Loucy (cell line): ENCODE results near the gene FAM24B.
"Not testable (repeated sequence)": the region's sequence is repeated elsewhere in the genome, so short reads cannot be mapped to it uniquely, and the experiment has no call there.

Experiments used
- H2AFZ ChIP-seq: fragments of 200-600 bp; sonication (generic); 2 replicates; pipeline ENCODE4 v1.6.0; 2016; ENCODE audit warnings: antibody characterized with exemption, mild to moderate bottlenecking, low read length, moderate library complexity
- H3F3A ChIP-seq: fragments of 200-600 bp; 2 replicates; pipeline ENCODE4 v1.6.0; 2016; ENCODE audit warnings: antibody characterized with exemption, low read depth, mild to moderate bottlenecking
- H3K27me3 ChIP-seq: fragments of 200-600 bp; sonication (generic); 2 replicates; pipeline ENCODE4 v1.6.1; 2014; ENCODE audit warnings: low read length, mild to moderate bottlenecking; ENCODE audit not compliant: insufficient read depth, poor library complexity, severe bottlenecking
- H3K36me3 ChIP-seq: fragments of 200-600 bp; sonication (generic); 2 replicates; pipeline ENCODE4 v1.6.1; 2016; ENCODE audit warnings: low read length; ENCODE audit not compliant: insufficient read depth
- H3K4me1 ChIP-seq: fragments of 200-600 bp; sonication (generic); 2 replicates; pipeline ENCODE4 v1.5.1; 2014; ENCODE audit warnings: low read length, mild to moderate bottlenecking; ENCODE audit not compliant: insufficient read depth, poor library complexity, severe bottlenecking
- H3K4me2 ChIP-seq: fragments of 200-600 bp; sonication (generic); 2 replicates; pipeline ENCODE4 v1.6.0; 2014; ENCODE audit warnings: antibody characterized with exemption, low read length, low read depth, mild to moderate bottlenecking; ENCODE audit not compliant: poor library complexity, severe bottlenecking
- H3K4me3 ChIP-seq: fragments of 200-600 bp; sonication (generic); 2 replicates; pipeline ENCODE4 v1.5.1; 2014; ENCODE audit warnings: low read length, mild to moderate bottlenecking, mixed read lengths; ENCODE audit not compliant: poor library complexity, severe bottlenecking
- H3K79me2 ChIP-seq: fragments of 200-600 bp; sonication (generic); 2 replicates; pipeline ENCODE4 v1.6.1; 2014; ENCODE audit warnings: low read length; ENCODE audit not compliant: insufficient read depth
- H3K9ac ChIP-seq: fragments of 200-600 bp; sonication (generic); 2 replicates; pipeline ENCODE4 v1.6.0; 2014; ENCODE audit warnings: mild to moderate bottlenecking, low read depth, low read length, moderate library complexity; ENCODE audit not compliant: poor library complexity, severe bottlenecking
- H3K9me2 ChIP-seq: fragments of 200-600 bp; sonication (generic); replicated peaks from 2 replicates; pipeline ENCODE4 v1.6.1; 2016; ENCODE audit warnings: low read depth, low read length, mixed read lengths
- H3K9me3 ChIP-seq: fragments of 200-600 bp; sonication (generic); 2 replicates; pipeline ENCODE4 v1.6.1; 2014; ENCODE audit warnings: mild to moderate bottlenecking, antibody characterized with exemption, low read length, low read depth; ENCODE audit not compliant: insufficient read depth
- H4K20me1 ChIP-seq: fragments of 200-600 bp; sonication (generic); 2 replicates; pipeline ENCODE4 v1.6.0; 2014; ENCODE audit warnings: antibody characterized with exemption, low read length, mild to moderate bottlenecking; ENCODE audit not compliant: insufficient read depth, poor library complexity, severe bottlenecking
- CTCF ChIP-seq: fragments of 200-600 bp; sonication (generic); conservative IDR thresholded peaks from 2 replicates; pipeline ENCODE4 v1.5.1; 2014; ENCODE audit warnings: mild to moderate bottlenecking, antibody characterized with exemption, low read length
- EZH2phosphoT487 ChIP-seq: fragments of 200-600 bp; IDR thresholded peaks from 2 replicates; pipeline ENCODE4 v1.6.1; 2018; ENCODE audit warnings: antibody characterized with exemption, mild to moderate bottlenecking, moderate library complexity, borderline replicate concordance

The FAM24B gene

GRCh38 chr10:122910310-122910709, 30.9 kb upstream of the FAM24B start, which contains the start of gene FAM24A:
FAM24A (plus strand) TSS chr10:122910610; CDS start chr10:122911635, 1,025 bp downstream.
- H3K4me2 ChIP-seq, result no peak within 1 kb of the TSS
- no peaks in the 10 kb centered on the region for H3K79me2 ChIP-seq
- no peaks in the 10 kb centered on the region for H3K9me2 ChIP-seq
- H2AFZ ChIP-seq, result no peak within 1 kb of the TSS
- H3K9ac ChIP-seq, result no peak within 1 kb of the TSS
- H3K36me3 ChIP-seq, result no peaks in the 10 kb centered on the region
- no peaks in the 10 kb centered on the region for H3K9me3 ChIP-seq
- H3K4me1 ChIP-seq, result no peaks in the 10 kb centered on the region
- H3K27me3 ChIP-seq, result no peaks in the 10 kb centered on the region
- H4K20me1 ChIP-seq, result no peaks in the 10 kb centered on the region
- no peak within 1 kb of the TSS for H3K4me3 ChIP-seq
- TF ChIP-seq EZH2phosphoT487 (no peak), CTCF (no peak)
- no peaks in the 10 kb centered on the region for H3F3A ChIP-seq

- H3F3A ChIP-seq, H3K4me1 ChIP-seq, H3K9me2 ChIP-seq, H3K9ac ChIP-seq, H3K36me3 ChIP-seq, H3K27me3 ChIP-seq, H4K20me1 ChIP-seq, H2AFZ ChIP-seq, H3K79me2 ChIP-seq, H3K9me3 ChIP-seq, H3K4me3 ChIP-seq, H3K4me2 ChIP-seq: not testable (repeated sequence)
Observed at GRCh38 chr10:122903861-122904260, 24.5 kb upstream of the FAM24B start.

GRCh38 chr10:122894261-122894944, 15.0 kb upstream of the FAM24B start:
- Histone ChIP-seq H3K79me2 (no peaks in the 10 kb centered on the region), H3K4me3 (no peak overlapping the region), H3K27me3 (no peaks in the 10 kb centered on the region), H2AFZ (no peak overlapping the region), H4K20me1 (no peaks in the 10 kb centered on the region), H3K4me2 (no peak overlapping the region), H3K4me1 (no peaks in the 10 kb centered on the region), H3F3A (no peaks in the 10 kb centered on the region), H3K9me2 (no peaks in the 10 kb centered on the region), H3K36me3 (no peaks in the 10 kb centered on the region), H3K9ac (no peak overlapping the region), H3K9me3 (no peaks in the 10 kb centered on the region)
- no peak for TF ChIP-seq CTCF

- Histone ChIP-seq H3K36me3 (no peaks in the 10 kb centered on the region), H4K20me1 (no peaks in the 10 kb centered on the region), H3K4me1 (peaks cover 12% of the 10 kb centered on the region), H3F3A (no peaks in the 10 kb centered on the region), H3K4me2 (no peak overlapping the region), H3K27me3 (no peaks in the 10 kb centered on the region), H3K9me2 (no peaks in the 10 kb centered on the region), H2AFZ (no peak overlapping the region), H3K4me3 (no peak overlapping the region), H3K9ac (no peak overlapping the region), H3K79me2 (peaks cover 13% of the 10 kb centered on the region), H3K9me3 (no peaks in the 10 kb centered on the region)
- TF ChIP-seq CTCF, result no peak
- no peak for TF ChIP-seq EZH2phosphoT487
Observed at GRCh38 chr10:122884166-122884565, 4.8 kb upstream of the FAM24B start.
